Natural killer cell (primary cell): Measurements from ENCODE around the gene TSPOAP1. TPM values are rescaled to one million over a fixed set of nuclear protein-coding genes. Genes with fewer than 3 reads are reported as not detected.

Source experiments
- ATAC-seq, 3 donors: fragments of 150-1000 bp in 2 of 3; fragments of 200-7000 bp in 1 of 3; cut with Tn5 transposase; 1 replicate in 1 of 3; 2 replicates in 2 of 3; pipeline ENCODE4 v1.10.0; 2021; ENCODE audit warnings: mild to moderate bottlenecking in 2 of 3, moderate library complexity in 2 of 3
- DNase-seq, 2 donors: peaks; one replicate each; pipeline versions ENCODE4 v3.0.0 to v3.0.0-alpha.2; 2013 to 2021; ENCODE audit warnings: mixed read lengths in 1 of 2
- H3K27ac ChIP-seq: one replicate; pipeline ENCODE4 v1.5.1; 2013; ENCODE audit warnings: mild to moderate bottlenecking, low read length
- H3K27me3 ChIP-seq: one replicate; pipeline ENCODE4 v1.6.1; 2013; ENCODE audit warnings: low read length; ENCODE audit not compliant: control insufficient read depth, insufficient read depth
- H3K36me3 ChIP-seq: one replicate; pipeline ENCODE4 v1.6.1; 2013; ENCODE audit warnings: low read length; ENCODE audit not compliant: control insufficient read depth, insufficient read depth
- H3K4me1 ChIP-seq: one replicate; pipeline ENCODE4 v1.6.1; 2013; ENCODE audit warnings: low read length; ENCODE audit not compliant: control insufficient read depth, insufficient read depth
- H3K4me3 ChIP-seq: one replicate; pipeline ENCODE4 v1.5.1; 2013; ENCODE audit warnings: low read length
- H3K9me3 ChIP-seq: one replicate; pipeline ENCODE4 v1.6.1; 2013; ENCODE audit warnings: low read length; ENCODE audit not compliant: control insufficient read depth, insufficient read depth
- H3K27ac Mint-ChIP-seq, 2 donors: one replicate each; pipeline ENCODE4 v1.8.0; 2022; ENCODE audit warnings: mild to moderate bottlenecking in 2 of 2, mixed read lengths in 2 of 2, moderate library complexity in 1 of 2
- H3K27me3 Mint-ChIP-seq, 2 donors: one replicate each; pipeline ENCODE4 v1.8.0; 2022; ENCODE audit warnings: low read depth in 2 of 2, mixed read lengths in 2 of 2
- H3K36me3 Mint-ChIP-seq: one replicate; pipeline ENCODE4 v1.8.0; 2022; ENCODE audit warnings: mixed read lengths
- H3K4me1 Mint-ChIP-seq, 2 donors: one replicate each; pipeline ENCODE4 v1.8.0; 2022; ENCODE audit warnings: mixed read lengths in 2 of 2
- H3K4me3 Mint-ChIP-seq: one replicate; pipeline ENCODE4 v1.8.0; 2022; ENCODE audit warnings: mild to moderate bottlenecking, moderate library complexity, mixed read lengths
- H3K9me3 Mint-ChIP-seq, 2 donors: one replicate each; pipeline ENCODE4 v1.8.0; 2022; ENCODE audit warnings: mixed read lengths in 2 of 2
- whole genome bisulfite sequencing: methylation state at CpG from one replicate; pipeline ENCODE4 v1.1.7; 2013; ENCODE audit warnings: missing lambda C conversion rate; ENCODE audit not compliant: insufficient coverage; 5-methylcytosine and 5-hydroxymethylcytosine counted together
- intact Hi-C: fragments of 100-400 bp; cut with micrococcal nuclease; formaldehyde crosslinking; loops from one replicate; pipeline ENCODE4 v1.14.2; 2022
- total RNA-seq, 4 donors: library from RNA; stranded (reverse); fragments of 120-200 nt in 1 of 4; gene quantifications; one replicate each; pipeline versions ENCODE4 v1.2.3 to v1.2.4, GENCODE V29; 2013 to 2022
- TF ChIP-seq, protein P1 (sequence below): fragments of 200-600 bp; IDR thresholded peaks from one replicate; pipeline ENCODE4 v1.8.0; 2022; ENCODE audit warnings: antibody characterized with exemption

The TSPOAP1 gene
- total RNA-seq, 3 donors from 2014 or later (not counting 1 experiment from before 2014, with no cell fraction given): 176 to 282 (median 246) TPM

- ATAC-seq: no peak
- intact Hi-C loops: no loop called here
- 46% methylated on average over 8 of the region's 8 CpGs for WGBS
These were observed 73.8 kb downstream of the TSPOAP1 start for GRCh38 chr17:58254803-58255202.

GRCh38 chr17:58253082-58253481, 75.5 kb downstream of the TSPOAP1 start:
- Histone ChIP-seq H3K27ac (no peak overlapping the region), H3K4me1 (peaks cover 17% of the 10 kb centered on the region), H3K4me3 (no peak overlapping the region), H3K9me3 (no peaks in the 10 kb centered on the region), H3K36me3 (no peaks in the 10 kb centered on the region), H3K27me3 (peaks cover 9% of the 10 kb centered on the region)
- H3K4me3 Mint-ChIP-seq: no peak overlapping the region
- peaks cover 11 to 47% of the 10 kb centered on the region in 2 donors for H3K27me3 Mint-ChIP-seq
- no peaks in the 10 kb centered on the region for H3K9me3 Mint-ChIP-seq
- no peak for ATAC-seq
- peaks cover 10 to 23% of the 10 kb centered on the region in 2 donors for H3K4me1 Mint-ChIP-seq
- TF ChIP-seq, protein P1, sequence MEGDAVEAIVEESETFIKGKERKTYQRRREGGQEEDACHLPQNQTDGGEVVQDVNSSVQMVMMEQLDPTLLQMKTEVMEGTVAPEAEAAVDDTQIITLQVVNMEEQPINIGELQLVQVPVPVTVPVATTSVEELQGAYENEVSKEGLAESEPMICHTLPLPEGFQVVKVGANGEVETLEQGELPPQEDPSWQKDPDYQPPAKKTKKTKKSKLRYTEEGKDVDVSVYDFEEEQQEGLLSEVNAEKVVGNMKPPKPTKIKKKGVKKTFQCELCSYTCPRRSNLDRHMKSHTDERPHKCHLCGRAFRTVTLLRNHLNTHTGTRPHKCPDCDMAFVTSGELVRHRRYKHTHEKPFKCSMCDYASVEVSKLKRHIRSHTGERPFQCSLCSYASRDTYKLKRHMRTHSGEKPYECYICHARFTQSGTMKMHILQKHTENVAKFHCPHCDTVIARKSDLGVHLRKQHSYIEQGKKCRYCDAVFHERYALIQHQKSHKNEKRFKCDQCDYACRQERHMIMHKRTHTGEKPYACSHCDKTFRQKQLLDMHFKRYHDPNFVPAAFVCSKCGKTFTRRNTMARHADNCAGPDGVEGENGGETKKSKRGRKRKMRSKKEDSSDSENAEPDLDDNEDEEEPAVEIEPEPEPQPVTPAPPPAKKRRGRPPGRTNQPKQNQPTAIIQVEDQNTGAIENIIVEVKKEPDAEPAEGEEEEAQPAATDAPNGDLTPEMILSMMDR: no peak
- WGBS: 91% methylated on average over 3 of the region's 3 CpGs
- H3K36me3 Mint-ChIP-seq: no peaks in the 10 kb centered on the region
- intact Hi-C loops: no loop called here
- H3K27ac Mint-ChIP-seq: no peak overlapping the region
- DNase-seq: no peak

More at GRCh38 chr17:58254803-58255202, 73.8 kb downstream of the TSPOAP1 start:
- Histone ChIP-seq H3K27ac (no peak overlapping the region), H3K4me1 (peaks cover 3% of the 10 kb centered on the region), H3K36me3 (no peaks in the 10 kb centered on the region), H3K27me3 (peaks cover 9% of the 10 kb centered on the region), H3K9me3 (no peaks in the 10 kb centered on the region), H3K4me3 (no peak overlapping the region)
- Mint-ChIP-seq H3K27ac (no peak overlapping the region), H3K36me3 (no peaks in the 10 kb centered on the region), H3K4me1 (peaks cover 3 to 6% of the 10 kb centered on the region in 2 donors), H3K9me3 (no peaks in the 10 kb centered on the region), H3K27me3 (peaks cover 14 to 65% of the 10 kb centered on the region in 2 donors), H3K4me3 (no peak overlapping the region)
- DNase-seq: no peak
- TF ChIP-seq, protein P1: no peak

DNA sequence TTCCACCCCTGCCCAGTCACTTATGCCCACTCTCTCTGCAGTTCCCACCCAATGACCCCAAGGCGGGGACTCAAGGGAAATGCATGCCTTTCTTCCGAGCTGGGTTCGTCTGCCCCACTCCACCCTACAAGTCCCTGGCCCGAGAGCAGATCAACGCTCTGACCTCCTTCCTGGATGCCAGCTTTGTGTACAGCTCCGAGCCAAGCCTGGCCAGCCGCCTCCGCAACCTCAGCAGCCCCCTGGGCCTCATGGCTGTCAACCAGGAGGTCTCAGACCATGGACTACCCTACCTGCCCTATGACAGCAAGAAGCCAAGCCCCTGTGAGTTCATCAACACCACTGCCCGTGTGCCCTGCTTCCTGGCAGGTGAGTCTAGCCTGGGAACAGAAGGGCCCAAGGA, 76.5 kb downstream of the TSPOAP1 start:
- no peak for DNase-seq
- ATAC-seq: no peak
- H3K36me3 ChIP-seq: no peaks in the 10 kb centered on the region
- H3K27me3 ChIP-seq: peaks cover 8% of the 10 kb centered on the region
- peaks cover 25% of the 10 kb centered on the region for H3K4me1 ChIP-seq
- no peak overlapping the region for H3K4me3 ChIP-seq
- Mint-ChIP-seq H3K36me3 (no peaks in the 10 kb centered on the region), H3K4me3 (no peak overlapping the region), H3K27ac (no peak overlapping the region), H3K9me3 (no peaks in the 10 kb centered on the region), H3K4me1 (peaks cover 17 to 31% of the 10 kb centered on the region in 2 donors), H3K27me3 (peaks cover 7 to 38% of the 10 kb centered on the region in 2 donors)
- no peak overlapping the region for H3K27ac ChIP-seq
- no peaks in the 10 kb centered on the region for H3K9me3 ChIP-seq
- WGBS: 87% methylated on average over 9 of the region's 9 CpGs
- TF ChIP-seq, protein P1: no peak
- intact Hi-C loops: no loop called here

Other genes with a start within 250 kb of the TSPOAP1 start
- gene DYNLL2, start 245.4 kb downstream of the TSPOAP1 start, total RNA-seq: 10 to 100 TPM; 25.6 to 37.0 (median 36.1) TPM
- gene OR4D1, start 180.4 kb downstream of the TSPOAP1 start, total RNA-seq: 1 to 10 TPM; 1.0 to 1.6 (median 1.2) TPM
- gene OR4D2, start 161.8 kb downstream of the TSPOAP1 start, total RNA-seq: not detected
- gene EPX, start 136.1 kb downstream of the TSPOAP1 start, total RNA-seq: not detected
- 10 to 100 TPM in 1 of 3 donors, 1 to 10 TPM in 2; 4.5 to 10.7 (median 8.5) TPM for gene MKS1, start 109.5 kb downstream of the TSPOAP1 start, total RNA-seq
- not detected for gene LPO, start 90.2 kb downstream of the TSPOAP1 start, total RNA-seq
- 1 to 10 TPM in 2 of 3 donors, not detected in 1; 1.8 to 1.9 TPM for gene MPO, start 47.9 kb downstream of the TSPOAP1 start, total RNA-seq
- gene SUPT4H1, start 23.4 kb upstream of the TSPOAP1 start, total RNA-seq: 10 to 100 TPM; 55.9 to 68.3 (median 68.1) TPM
- 1 to 10 TPM in 2 of 3 donors, under 1 TPM in 1; 0.95 to 1.1 (median 1.0) TPM for gene RNF43, start 88.7 kb upstream of the TSPOAP1 start, total RNA-seq
- under 1 TPM; 0.45 to 1.00 (median 0.94) TPM for gene HSF5, start 159.6 kb upstream of the TSPOAP1 start, total RNA-seq
- gene MTMR4, start 185.8 kb upstream of the TSPOAP1 start, total RNA-seq: 10 to 100 TPM; 28.4 to 43.4 (median 39.7) TPM